ENCODE measurements around the gene SLC4A4. TPM values are rescaled to one million over a fixed set of nuclear protein-coding genes. Genes with fewer than 3 reads are reported as not detected.

SLC4A4 gene
- total and polyA plus RNA-seq, 2 of the 8 experiments (the other 6 are each of a cell fraction or from before 2014, with no cell fraction given), result 0.67 to 2.8 TPM

GRCh38 chr4:71498002-71498401 is 159.2 kb downstream of the SLC4A4 start (continued):
- TF ChIP-seq GABPA (IDR thresholded peaks at IDR 0.05; ENCODE audit: borderline replicate concordance, insufficient read depth, low read length) (no peak), CHD2 (IDR thresholded peaks at IDR 0.05; ENCODE audit: low read length) (no peak)

Measured in H1 (cell line).